GM21723 (cell line): Measurements from ENCODE around the gene PALD1.
"Not testable (repeated sequence)": the region's sequence is repeated elsewhere in the genome, so short reads cannot be mapped to it uniquely, and the experiment has no call there.

Experiments
- ATAC-seq: cut with Tn5 transposase; IDR thresholded peaks from one replicate; pipeline ENCODE4 v1.9.1; 2021; ENCODE audit warnings: mild to moderate bottlenecking, moderate library complexity; ENCODE audit not compliant: unreplicated experiment

Gene PALD1

DNA sequence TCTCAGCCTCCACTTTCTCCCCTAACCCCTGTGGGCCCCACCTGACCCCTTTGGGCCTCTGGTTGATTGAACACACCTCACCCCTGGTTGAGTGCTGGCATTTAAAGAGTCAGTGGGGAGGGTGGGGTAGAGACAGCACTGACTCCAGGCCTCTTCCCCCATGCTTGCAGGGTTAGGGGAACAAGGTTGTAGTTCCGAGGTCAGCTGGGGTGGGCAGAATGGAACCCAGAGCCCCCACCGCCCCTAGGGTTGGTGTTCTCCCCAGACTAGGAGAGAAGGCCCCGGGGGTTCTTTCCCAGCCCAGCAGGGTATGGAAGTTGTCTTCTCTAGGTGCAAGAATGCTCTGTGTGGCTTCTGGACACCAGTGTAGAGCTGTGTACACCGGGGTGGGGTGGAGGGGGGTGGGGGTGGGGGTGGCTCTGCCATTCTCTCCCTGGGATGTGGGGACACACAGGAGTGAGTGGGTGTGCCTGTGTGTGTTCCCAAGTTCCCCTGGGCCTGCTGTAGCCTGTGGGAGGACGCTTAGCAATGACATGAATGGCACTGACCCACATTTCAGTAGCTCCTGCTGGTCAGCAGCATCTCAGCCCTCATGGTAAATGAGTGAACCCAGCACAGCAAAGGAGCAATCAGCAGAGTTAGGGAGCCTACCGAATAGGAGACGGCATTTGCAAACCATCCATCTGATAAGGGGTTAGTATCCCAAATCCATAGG lies 90.4 kb downstream of the PALD1 start:
- ATAC-seq: no peak

DNA sequence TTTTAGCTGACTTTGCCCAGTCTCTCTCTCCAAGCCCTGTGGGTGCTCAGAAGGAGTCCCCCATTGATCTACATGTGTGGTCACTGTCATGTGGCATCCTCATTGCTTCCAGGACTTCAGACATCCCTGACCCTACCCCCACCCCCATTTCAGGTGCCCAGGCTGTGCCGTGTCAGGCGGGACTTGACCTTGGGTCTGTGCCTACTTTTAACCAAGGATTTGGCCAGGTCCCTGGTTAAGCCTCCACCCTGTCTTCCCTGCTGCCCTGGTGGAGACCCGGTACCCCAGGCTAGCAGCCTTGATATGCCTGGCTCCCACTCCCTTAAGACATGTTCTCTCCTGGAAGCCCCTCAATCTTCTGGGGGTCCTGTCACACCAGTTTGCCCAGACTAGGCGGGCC lies 92.7 kb downstream of the PALD1 start:
- no peak for ATAC-seq

DNA sequence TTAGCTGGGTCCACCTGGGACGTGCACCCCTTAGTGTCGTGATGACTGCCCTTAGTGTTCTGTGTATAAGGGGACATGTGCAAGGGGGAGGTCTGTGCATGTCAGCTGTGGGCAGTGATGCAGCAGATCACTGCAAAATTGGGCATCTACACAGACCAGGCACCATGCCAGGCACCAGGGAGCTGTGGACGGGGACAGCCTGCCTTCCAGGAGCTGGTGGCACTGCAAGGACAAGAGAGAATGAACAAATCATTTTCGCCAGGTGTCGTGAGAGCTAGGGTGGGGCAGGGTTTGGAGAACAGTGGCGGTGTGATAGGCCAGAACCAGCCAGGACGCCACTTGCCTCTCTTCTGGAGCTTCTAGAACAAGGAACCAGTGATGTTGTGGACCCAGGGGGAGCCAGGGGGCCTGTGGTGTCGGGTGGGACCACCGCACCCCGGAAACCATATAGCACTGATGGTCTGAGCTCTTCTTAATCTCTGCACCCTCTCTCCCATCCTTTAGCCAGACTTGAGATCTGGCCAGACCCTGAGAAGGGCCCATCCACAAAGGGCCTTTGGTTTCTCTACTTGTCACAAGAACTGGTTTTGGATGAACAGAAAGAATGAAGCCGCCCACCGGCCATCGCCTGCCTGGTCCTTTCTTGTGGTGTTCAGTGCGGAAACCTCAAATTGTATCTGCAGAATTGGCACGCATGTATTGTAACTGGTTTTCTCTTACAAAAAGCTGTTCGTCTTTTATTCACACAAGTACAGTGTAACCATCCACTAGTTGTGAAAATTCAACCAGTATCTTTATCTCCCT lies 93.3 kb downstream of the PALD1 start:
- ATAC-seq: no peak

DNA sequence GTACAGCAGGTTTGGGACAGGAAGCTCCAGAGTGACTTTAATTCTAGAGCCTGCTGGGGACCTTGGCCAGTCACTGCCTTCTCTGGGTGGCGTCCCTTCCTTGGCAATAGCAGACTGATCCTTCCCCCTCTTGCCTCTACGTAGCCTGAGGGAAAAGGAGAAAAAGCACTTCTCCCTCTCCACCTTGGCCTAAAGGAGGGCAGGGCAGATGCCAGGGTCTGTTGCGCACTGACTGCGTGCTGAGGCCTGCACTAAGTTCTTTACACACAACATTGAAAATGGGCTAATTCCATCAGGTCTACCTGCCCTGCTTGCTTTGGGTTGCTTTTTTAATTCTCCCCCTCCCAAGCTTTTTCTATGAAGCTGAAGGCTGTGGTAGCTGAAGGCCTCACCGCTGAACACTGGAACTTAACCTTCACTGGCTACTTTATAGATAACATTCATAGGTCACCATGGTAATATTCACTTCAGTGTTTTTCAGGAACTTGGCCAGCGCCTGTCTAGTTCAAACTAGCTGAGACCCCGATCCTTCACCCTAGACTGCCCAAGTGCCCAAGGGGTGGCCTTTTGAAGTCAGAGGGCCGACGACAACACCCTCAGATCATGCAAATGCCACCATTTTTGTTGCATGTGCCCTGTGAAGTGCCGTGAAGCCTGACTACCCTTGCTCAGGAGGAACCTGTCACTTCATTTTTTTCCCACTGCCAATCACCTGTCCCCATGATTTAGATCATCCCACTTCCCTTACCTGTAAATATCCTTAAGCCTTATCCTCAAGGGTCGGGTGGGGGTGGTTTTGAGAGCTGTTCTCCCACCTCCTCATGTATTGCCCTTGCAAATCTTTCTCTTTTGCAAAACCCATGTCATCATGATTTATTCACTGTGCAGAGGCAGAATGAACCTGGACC lies 95.3 kb downstream of the PALD1 start:
- ATAC-seq: no peak

DNA sequence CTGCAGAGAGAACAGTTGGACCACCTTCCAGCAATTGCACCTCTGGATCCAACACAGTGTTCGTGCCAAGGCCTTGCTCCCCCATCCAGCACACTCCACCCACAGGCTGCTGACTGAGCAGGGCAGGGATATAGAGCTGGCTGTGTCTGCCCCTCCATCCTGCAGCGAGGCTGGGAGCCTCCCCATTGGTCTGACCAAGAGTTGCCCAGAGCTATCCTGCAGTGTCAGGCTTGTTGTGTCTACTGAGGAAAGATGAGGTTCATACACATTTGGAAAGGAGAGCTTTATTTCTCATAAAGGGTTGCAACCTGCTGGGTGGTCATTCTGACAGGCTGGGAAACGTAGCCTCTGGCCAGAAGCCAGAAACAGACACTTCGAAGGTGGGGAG lies 96.9 kb downstream of the PALD1 start:
- no peak for ATAC-seq

DNA sequence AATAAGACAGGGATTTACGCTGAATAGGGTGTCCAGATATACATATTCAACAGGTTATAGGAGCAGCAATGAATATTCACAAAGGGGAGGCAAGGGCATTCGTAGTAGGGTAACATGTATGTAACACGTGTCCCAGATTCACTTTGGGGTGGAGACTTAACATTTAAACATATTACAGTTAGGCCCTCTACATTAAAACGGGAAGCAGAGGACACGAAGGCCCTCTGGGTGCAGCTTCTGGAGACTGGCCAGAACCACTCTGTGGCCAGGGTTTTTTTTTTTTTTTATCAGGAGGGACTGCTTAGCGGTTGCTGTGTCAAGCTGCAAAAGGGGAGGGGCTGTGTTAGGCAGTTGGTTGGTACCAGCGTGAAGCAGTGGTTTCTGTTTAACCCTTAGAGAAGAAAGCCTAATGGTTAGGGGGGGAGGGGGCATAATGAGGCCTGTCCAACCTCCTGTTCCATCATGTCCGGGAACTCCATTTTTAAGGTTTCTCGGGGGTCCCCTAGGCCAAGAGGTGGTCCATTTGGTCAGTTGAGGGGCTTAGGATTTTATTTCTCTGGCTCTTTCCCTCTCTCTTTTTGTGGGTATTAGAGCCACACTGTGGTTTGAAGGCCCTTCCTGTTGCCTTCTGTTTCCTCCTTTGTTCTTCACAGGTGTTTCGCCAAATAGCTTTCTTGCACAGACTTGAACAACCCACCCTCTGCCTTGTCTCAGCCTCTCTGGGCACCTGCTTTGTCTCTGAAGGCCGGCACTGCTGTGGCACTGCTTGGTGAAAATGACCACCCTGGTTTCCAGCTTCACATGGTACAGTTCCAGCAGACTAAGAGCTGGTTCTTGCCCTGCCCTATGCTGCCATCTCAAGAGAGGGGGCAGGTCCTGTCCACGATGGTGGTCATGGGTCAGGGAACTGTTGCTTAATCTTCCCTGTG lies 97.6 kb downstream of the PALD1 start:
- peak; percentile 56 for ATAC-seq

DNA sequence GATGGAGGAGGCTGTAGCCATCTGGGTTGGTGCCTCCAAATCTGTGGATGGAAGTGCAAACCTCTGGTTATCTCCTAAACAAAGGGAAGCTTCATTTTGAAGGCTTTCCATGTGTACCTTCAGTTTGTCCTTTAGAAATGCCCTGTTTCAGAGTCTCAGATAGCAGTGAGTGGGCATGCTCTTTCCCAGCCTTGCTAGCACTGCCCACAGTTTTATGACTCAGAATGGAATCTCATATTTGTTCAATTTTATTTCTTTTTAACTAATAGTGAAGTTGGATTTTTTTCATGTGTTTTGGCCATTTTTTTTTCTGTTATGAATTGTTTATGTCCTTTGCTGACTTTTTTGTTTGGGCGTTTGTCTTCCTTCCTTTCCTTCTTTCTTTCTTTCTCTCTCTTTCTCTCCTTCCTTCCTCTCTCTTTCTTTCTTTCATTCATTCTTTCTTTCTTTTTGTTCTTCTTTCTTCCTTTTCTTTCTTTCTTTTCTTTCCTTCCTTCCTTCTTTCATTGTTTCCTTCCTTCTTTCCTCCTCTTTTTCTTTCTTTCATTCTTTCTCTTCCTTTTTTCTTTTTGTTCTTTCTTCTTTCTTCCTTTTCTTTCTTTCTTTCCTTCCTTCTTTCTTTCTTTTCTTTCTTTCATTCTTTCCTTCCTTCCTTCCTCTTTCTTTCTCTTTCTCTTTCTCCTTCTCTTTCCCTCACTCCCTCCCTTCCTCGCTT lies 98.4 kb downstream of the PALD1 start:
- ATAC-seq: peak; percentile 5

DNA sequence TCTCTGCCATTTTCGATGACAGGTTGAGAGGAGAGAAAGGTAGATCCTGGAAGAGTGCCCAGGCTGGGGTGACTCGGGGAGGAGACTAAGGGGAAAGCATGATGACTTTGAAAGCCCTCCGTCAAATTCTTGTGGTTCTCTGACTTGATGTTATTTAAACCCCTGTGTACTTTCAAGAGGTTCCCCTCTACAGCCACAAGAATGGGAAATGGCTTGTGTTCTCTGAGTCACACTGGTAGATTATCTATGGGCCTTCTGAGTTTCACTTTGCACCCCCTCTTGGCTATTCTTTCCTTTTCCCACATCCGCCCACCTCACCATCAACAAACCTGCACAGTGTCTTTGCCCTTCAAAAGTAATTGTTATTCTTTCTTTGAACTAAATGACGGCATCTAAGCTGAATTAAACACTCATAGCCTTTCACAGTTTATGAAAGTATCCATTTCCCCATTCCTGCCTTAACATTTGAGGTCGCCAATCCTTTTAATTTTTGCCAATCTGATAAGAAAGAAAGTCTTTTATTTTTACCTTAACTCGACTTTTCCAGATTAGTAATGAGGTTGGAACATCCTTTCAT lies 99.9 kb downstream of the PALD1 start:
- ATAC-seq: peak; percentile 65

DNA sequence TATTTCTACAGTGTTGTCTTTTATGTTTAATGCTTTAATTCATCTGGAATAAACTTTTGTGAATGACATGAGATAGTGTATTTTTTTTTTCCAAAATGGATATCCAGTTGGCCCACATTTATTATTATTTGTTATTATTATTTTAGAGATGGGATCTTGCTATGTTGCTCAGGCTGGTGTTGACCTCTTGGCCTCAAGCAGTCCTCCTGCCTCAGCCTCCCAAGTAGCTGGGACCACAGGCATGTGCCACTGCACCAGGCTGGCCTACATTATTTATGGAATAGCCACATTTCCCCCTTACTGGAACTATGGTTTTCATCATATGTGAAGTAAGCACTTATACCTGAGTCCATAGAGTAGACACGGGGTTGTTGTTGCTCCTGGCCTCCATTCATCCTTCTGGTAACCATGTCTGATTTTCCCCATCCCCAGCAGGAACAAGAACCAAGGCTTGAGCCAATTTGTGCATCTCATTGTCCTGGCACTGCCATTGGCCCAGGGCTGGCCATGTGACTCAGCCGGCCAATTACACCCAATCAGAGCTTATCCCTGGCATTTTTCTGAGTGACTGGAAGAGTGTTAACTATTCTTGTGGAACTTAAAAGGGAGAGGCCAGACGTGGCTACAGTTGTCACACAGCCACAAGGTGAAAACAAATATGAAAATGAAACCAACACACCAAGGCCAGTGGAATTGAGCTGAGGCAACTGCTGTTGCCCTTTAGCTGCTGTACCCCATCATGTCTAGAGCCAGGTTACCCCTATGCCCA lies 100.9 kb downstream of the PALD1 start:
- ATAC-seq: no peak

DNA sequence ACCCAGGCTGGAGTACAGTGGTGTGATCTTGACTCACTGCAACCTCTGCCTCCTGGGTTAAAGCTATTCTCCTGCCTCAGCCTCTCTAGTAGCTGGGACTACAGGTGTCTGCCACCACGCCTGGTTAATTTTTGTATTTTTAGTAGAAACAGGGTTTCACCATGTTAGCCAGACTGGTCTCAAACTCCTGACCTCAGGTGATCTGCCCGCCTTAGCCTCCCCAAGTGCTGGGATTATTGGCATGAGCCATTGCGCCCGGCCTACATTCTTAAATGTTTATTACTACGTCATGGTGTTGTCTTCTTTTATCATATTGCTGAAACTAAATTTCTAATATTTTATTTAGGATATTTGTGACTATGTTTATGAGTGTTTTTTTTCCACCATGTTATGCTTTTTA lies 102.6 kb downstream of the PALD1 start:
- ATAC-seq: not testable (repeated sequence)

DNA sequence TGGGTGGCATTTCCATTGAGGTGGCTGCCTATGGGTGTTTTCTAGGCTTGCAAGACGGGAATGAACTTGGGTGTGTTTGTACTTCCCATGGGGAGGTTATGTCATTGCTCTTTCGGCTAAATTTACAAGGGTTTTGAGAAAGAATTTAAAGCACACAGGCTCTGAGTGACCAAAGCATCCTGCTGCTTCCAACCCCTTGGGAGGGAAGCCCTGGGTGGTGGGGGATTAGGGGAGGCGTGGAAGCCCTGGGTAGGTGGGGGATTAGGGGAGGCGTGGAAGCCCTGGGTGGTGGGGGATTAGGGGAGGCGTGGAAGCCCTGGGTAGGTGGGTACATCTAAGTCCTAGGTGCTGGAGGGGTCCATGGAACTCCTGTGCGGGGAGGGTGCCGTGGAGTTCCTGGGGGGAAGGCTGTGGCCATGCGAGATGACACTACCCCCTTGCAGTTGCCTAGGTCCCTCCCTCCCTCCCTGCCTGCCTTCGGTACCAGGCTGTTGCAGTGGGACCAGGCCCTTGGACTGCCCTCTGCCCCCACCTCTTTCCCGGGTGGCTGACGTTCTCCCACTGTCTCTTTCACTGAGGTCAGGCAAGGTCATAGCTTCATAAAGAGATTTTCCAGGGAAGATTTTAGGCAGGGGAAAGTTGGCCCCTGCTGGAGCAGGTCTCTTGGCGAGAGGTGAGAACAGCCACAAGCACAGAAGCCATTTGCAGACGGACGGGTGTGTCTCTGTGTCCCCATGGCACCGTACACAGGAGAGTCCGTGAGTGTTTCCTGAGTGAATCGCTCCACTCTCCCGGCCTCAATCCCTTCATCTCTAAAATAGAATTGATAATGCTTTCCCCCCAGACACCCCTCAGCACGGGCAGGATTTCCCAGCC lies 104.5 kb downstream of the PALD1 start:
- ATAC-seq: no peak

DNA sequence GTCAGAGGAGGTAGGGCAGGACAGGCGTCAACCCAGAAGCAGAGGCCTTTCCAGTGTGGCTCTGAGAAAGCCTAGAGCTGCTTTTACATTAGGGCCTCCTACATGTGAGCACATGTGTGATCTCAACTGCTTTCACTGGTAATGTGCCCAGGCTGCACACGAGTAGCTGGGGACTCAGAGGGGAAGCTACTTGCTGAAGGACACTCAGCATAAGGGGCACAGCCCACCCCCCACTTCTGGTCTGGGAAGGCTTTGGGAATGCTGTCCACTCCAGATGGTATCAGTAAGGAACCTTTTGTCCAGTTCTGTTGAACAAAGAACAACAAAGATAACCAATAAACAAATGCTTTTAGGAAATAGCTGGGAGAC lies 105.1 kb downstream of the PALD1 start:
- no peak for ATAC-seq

DNA sequence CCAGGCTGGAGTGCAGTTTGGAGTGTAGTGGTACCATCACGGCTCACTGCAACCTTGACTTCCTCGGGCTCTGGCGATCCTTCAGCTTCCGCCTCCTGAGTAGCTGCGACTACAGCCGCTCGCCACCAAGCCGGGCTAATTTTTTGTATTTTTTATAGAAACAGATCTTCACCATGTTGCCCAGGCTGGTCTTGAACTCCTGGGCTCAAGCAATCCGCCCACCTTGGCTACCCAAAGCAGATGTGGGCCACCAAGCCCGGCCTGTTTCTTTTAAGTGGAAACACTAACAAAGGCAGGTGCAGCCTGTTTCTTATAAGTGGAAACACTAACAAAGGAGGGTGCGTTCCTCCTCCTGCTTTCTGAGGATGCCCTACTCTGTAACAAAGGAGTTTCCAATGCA lies 105.8 kb downstream of the PALD1 start:
- ATAC-seq: no peak

DNA sequence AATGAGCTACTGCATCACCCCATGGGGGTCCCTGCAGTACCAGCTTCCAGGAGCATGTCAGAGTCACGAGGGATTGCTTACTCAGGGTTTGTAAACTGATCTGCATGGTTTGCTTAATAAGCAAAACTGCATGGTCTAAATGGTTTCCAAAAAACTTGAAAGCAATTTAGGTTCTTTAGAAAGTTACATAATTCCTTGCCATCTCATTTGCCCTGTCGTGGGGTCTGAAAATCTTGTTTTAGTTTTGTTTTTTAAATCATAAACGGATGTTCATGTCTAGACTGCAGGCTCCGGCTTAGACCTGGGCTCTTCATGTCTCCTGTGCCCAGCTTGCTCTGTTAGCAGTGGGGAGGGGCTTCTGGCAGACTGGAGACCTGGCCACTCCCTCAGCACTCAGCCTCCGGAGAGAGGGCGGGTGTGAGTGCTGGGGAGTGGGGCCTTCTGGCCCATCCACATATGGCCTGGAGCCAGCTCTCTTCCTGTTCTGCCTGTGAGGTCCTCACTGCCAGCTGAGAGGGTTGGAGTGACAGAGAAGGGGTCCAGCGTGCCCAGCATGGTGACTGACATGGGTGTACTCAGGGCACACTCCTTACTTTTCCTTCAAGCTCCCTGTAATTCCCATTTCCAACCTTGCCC lies 106.5 kb downstream of the PALD1 start:
- no peak for ATAC-seq

DNA sequence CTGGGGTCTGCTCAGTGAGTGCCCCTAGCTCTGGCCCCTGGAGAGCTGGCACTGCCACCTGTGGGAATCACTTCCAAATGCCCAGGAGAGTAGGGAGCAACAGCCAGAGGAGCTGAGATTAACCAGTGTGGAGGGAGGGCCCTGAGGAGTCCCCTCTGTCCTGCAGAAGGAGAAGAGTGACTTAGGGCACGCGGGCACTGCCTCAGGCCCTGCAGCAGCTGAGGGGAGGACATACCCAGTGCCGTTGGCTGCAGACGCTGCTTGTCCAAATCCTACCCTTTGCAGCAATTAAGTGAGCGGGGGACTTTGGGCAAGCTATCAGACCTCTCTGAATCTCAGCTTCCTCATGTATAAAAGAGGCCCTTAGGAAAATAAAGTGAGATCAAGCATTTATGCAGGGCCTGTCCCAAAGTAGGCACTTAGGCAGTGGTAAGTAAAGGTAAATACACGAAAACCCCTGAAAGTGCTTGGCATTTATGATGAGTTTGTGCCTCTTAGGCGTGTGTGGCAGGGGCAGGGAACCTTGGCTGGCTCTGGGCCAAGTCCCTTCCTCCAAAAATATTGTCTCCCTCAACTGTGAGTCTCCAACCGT lies 107.1 kb downstream of the PALD1 start:
- no peak for ATAC-seq

DNA sequence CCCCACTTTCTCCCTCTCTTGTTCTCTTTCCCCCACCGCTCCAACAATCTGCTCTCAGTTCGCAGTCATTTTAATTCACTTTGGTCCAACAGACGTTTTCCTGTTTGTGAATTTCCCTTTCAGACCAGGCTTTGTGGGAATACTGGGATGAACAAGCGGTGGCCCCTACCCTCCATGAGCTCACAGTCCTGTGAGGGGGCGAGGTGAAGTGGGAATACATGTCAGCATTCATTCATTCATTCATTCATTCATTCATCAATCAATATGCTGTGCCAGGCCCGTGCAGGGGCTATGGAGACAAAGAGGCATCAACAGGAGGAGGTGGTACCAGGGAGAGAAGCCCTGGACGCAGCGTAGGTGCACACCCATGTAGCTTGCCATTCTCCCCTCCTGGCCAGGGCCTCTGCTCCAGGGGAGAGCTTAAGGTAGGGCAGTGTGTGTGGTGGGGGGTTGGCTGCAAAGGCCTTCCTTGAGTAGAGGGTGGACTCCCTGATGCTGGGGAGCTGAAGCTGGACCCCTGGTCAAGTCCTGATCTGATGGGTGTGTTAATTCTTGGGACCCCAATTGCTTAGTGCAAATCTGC lies 107.9 kb downstream of the PALD1 start:
- ATAC-seq: no peak
